Mucosa of gallbladder (tissue), 1 donor: Measurements from ENCODE around the gene UNC13D. TPM values are rescaled to one million over a fixed set of nuclear protein-coding genes. Genes with fewer than 3 reads are reported as not detected.

Experiments used
- DNase-seq: peaks from one replicate; pipeline ENCODE4 v3.0.0-alpha.2; 2020; ENCODE audit warnings: low spot score
- total RNA-seq: library from RNA; stranded (reverse); gene quantifications from one replicate; pipeline ENCODE4 v1.2.1, GENCODE V29; 2021
- donor health status: DM: no; HTN: no; CAD: no.

UNC13D gene
- total RNA-seq, 1 donor from 2014 or later = 26.4 TPM

DNA sequence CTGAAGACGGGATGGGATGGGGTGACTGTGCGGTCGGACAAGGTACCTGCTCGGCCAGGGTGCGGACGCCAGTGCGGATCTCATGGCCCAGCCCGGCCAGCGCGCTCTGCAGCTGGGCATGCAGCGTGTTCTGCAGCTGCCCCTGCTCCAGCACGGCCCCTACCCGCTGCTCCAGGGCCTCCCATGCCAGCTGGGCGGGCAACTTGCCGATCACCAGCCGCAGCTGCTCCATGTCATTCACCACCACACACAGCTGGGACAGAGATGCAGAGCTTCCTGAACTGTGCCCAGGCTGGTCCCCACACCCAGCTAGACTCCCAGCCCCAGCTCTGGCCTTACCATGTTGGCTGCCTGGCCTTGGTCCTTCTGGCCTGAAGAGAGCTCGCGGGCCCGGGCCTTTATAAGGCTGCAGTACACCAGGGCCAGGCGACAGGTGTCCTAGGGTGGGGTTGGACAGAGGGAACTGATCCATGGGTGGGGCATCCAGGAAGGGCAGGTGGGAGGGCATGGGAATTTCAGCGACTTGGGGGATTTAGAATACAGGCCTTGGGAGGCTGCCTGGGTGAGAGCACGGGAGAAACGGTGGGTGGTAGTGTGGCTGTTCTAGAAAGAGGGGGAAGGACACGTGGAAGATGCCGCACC, 9.8 kb downstream of the UNC13D start:
- DNase-seq = no peak

DNA sequence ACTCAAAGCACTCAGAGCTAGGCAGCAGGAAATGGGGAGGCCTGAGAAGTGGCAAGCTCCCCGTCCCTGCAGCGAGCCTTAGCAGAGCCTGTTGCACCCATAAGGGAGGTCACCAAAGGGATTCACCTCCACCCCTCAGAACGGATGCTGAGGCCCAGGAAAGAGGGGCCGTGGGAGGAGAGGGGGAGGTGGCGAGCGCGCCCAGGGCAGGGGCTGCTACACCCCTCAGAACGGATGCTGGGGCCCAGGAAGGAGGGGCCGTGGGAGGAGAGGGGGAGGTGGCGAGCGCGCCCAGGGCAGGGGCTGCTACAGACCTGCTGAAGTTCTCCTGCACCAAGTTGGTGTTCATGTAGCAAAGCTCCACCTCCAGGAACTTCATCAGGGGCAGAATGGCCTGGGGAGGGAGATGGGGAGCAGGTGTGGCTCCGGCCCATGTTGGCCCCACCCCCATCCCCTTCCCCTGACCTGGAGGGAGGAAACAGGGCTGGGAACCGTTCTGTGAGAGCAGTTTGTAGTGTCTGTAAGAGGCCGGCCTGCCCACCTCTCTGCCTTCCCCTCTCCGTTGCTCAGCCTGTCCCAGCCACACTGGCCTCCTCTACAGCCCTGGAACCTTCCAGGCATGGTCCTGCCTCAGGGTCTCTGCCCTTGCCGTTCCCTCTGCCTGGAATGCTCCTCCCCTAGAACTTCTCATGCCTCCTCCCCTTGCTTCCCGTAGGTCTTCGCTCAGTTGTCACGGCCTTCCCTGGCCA, 11.4 kb downstream of the UNC13D start:
- no peak for DNase-seq

DNA sequence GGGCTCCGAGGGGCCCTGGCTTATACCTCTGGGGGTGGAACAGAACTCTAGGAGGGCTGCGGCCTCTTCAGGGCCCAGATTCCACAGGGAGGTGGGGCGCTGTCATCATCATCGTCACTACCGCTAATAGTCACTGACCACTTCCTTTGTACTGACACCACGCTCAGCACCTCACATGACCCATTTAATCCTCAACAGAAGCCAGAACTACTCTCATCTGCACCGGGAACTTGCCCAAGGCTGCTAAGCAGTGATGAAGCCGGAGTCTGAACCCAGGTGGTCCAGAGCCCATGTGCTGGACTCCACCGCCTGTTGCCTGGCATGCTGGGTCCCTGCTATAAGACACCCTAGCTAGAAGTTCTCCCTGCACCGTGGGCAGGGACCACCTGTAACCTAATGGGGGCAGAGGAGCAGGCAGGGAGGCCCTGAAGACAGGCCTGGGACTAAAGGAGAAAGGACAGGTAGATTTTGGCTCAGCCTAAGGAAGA, 12.0 kb downstream of the UNC13D start:
- DNase-seq = peak; percentile 56

DNA sequence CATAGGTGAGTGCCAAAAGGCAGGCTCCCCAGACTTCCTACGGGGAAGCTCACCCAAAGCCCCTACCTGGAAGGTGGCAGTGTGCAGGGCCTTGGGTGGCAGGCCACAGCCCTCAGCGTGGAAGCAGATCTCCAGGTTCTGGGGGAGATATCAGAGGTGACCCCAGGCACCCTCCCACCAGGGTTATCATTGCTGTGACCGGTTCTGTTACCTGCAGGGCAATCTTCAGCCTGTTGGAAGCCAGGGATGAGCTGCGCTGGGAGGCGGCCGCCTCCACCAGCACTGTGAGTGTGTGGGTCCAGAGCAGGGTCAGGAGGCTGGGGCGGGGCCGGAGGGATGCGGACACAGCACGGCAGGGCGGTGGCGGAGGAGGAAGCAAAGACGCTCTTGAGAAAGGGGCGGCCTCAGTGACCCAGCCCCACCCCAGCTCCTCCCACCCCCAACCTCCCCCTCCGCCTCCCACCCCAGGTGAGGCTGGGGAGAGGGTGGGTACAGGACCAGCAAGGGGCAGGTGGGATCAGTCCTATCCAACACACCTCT, 13.1 kb downstream of the UNC13D start:
- no peak for DNase-seq

DNA sequence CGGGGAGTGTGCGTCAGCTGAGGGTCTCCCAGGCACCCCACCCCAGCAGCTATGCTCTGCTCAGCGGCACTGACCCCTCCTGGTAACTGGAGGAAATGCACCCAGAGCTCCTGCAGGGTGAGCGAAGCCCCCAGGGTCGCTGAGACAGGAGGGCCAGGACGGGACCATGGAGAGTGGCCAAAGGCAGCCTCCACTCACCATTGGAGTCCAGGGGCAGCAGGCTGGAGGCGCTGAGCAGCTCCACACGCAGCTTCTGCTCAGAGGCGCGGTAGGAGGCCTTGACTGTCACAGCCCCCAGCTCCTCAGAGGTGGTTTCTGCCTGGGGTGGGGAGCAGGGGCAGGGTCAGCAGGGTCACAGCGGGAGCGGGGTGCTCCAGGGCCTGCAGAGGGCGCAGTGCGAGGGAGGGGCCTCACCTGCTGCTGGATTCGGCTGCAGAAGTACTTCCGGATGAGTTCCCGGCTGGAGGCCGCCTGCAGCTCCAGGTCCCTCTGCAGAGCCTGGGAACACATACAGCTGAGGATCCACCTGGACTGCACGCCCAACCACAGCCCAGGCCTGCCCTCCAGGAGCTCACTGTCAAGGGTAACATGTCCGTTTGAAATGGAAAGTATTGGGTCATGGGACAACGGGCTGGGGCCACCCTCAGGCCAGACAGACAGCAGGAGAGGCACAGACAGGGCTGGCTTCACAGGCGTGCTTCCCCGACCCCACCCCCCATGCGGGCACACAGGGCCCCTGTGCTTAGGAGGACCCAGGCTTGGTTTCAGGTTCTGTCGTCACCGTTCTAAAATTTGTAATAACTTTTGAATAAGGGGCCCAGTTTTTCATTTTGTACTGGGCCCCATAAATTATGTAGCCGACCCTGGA, 13.8 kb downstream of the UNC13D start:
- no peak for DNase-seq

DNA sequence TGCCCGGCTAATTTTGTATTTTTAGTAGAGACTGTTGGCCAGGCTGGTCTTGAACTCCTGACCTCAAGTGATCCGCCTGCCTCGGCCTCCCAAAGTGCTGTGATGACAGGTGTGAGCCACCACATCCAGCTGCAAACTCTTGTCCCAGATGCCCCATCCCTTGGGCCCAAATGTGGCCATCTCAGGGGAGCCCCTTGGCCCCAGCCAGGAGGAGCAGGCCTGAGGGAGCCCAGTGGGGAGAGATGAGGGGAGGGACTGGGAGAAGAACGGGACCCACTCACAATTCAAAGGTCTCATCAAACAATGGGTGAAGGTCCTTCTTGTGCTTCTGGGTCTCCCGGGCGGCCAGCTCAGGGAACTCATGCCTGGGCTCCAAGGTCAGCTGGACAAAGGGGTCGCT, 14.5 kb downstream of the UNC13D start:
- DNase-seq = no peak

DNA sequence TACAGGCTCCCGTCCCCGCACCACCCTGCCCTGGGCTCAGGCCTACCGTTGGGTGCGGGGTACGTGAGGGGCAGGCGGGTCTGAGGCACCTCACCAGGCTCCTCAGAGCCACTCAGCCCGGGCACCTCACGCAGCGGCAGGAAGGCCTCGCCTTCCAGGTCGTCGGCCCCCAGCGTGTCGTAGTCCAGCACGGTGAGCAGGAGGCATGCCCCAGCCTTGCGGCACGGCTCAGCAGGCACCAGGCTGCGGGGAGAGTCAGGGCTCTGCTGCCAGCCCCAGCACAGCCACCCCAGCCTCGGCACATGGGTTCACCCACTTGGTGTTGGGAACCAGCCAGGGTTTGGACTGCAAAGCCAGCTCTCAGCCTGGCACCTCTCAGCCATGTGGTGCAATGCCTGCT, 15.5 kb downstream of the UNC13D start:
- no peak for DNase-seq

DNA sequence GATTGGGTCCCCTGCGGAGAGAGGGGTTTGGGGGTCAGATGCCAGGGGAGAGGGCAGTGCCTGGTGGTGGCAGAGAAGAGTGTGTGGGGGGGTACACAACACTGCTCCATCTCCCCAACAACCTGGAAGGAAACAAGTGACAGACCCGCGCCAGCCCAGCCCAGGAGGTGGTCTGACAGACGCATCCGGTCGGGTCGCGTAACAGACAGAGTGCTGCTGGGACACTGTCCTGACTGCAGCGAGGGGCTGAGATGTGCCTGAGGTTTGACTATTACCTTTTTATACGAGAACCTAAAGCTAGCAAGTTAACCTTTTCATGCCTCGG, 16.2 kb downstream of the UNC13D start:
- no peak for DNase-seq

DNA sequence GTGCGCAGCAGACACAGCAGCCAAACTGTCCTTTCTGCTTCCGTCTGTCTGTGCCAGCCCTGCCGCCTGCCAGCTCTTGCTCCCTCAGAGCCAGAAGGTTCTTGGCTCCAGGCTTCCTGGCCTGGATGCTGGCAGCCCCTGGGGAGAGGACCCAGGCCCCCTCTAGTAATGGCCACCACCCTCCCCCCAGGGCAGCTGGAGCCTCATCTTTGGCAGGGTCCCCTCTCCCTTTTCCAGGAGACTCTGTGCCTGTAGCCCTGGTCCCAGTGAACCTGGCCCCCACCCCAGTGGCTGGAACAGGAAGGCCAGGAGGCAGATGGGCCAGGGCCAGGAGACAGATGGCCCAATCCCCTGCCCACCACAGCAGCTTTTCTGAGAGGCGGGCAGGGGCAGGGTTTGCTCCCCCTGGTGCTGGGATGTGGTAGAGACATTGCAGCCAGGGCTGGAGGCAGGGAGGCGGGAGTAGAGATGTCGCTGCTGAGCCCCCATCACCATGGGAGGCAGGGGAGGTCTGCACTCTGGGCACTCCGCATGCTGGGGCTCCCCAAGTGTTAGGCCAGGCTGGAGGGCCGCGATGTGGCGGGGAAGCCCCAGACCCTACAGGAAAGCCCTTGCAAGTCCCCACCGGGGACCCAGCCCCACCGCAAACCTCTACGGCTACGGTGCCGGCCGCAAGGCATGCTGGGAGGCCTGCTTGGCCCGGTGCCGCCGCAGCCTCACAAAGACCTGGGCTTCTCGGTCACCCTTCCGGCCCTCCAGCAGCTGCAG, 16.7 kb downstream of the UNC13D start:
- DNase-seq = peak; percentile 48

DNA sequence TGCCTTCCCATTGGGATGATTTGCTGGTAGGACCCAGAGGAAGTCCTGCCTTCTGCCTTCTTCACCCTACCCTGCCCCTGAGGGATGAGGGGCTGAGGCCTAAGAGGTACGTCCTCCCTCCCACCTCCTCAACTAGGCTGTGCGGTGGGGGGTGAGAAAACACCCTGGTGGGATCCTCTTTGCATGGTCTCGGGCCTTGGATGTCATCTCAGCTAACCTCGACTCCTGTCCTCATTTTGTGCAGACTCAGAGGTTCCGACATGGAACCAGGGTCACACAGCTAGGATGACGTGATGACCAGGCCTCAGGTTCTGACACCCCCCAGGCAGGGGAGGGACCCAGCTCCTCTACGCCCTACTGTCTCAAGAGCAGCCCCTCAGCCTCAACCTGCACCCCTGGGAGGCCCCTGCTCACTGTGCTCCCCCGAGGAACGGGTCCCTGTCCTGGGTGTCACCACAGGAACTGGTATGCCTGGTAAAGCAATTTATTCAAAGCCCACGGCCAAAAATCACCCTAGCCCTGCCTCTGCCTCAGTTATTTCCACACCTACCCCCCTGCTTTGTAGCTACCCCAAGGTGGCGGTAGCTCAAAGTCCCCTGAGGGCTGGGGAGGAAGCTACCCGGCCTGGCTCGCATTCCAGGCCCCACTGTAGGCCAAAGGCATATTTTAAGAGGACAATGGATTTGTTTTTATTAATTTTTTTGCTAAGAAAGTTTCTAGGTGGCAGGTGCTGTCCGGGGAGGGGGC, 17.5 kb downstream of the UNC13D start:
- DNase-seq = no peak

DNA sequence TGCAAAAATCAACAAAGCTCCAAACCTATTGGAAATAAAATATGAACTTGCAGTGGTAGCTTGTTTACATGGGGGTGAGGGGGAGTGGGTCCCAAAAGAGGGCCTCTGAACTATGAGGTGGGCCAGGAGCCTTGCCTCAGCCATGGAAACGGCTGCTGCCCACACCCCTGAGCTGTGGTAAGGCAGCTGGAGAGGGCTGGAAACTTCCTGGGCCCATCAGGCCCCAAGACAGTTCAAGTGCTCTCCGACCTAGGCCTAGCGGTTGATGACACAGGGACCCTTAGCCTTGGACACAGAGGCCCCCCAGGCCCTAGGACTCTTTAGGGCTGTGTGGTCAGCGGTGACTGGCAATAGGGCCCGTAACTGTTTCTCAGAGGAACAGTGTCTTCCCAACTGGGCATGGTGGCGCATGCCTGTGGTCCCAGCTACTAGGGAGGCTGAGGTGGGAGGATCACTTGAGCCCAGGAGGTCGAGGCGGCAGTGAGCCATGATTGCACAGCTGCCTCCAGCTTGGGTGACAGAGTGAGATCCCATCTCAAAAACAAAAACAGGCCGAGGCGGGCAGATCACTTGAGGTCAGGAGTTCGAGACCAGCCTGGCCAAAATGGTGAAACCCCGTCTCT, 18.3 kb downstream of the UNC13D start:
- DNase-seq = no peak

DNA sequence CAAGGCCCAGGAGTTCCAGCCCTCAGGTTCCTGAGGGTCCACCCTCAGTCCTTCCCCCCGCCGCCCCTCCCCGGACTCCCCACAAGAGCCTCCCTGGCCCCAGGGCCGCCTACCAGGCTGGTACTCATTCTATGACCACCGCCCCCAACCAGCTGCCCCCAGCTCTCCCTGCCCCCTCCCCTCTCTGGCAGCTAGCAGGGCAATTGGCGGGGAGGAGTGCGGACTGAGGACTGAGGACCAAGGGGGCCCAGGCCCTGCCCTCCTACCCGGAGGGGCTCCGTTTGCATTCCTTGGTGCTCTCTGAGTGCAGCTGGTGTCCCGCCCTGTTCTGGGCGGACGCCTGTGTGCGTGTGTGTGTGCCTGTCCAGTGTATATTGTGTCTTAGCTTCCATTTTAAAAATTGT, 19.1 kb downstream of the UNC13D start:
- no peak for DNase-seq

DNA sequence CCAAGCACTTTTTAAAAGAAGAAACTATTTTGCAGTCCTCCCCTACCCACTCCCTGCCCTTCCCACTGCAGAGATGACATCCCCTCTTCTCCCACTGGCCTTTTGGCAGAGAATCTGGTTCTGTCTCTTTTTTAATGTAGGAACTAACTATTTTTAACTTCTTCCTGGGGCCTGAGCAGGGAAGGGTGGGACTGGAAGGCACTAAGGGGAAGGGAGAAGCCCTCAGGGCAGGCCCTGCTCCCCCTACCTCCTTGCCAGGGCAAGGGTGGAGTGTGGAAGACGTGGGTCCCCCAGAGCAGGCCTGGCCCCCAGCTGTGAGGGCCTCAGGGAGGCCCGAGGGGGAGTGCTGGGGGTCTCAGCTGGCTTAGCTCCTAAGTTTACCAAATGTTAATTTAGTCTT, 19.5 kb downstream of the UNC13D start:
- DNase-seq = no peak

DNA sequence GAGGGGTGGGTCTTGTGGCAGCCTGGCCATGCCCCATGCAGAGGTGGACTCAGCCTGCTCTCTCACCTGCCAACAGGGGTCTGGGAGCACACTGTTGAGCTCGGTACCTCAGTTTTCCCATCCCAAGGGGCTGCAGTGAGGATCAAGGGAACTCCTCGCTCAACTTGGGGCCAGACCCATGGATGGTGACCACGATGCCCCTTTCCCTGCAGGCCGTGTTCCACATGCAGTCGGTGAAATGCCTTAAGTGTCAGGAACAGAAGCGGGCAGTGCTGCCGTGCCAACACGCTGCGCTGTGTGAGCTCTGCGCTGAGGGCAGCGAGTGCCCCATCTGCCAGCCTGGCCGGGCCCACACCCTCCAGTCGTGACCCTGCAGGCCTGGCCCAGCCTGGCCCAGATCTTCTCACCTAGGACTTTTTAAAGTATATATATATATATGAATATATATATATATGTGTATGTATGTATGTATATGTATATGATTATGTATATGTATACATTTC, 20.1 kb downstream of the UNC13D start:
- DNase-seq = no peak

DNA sequence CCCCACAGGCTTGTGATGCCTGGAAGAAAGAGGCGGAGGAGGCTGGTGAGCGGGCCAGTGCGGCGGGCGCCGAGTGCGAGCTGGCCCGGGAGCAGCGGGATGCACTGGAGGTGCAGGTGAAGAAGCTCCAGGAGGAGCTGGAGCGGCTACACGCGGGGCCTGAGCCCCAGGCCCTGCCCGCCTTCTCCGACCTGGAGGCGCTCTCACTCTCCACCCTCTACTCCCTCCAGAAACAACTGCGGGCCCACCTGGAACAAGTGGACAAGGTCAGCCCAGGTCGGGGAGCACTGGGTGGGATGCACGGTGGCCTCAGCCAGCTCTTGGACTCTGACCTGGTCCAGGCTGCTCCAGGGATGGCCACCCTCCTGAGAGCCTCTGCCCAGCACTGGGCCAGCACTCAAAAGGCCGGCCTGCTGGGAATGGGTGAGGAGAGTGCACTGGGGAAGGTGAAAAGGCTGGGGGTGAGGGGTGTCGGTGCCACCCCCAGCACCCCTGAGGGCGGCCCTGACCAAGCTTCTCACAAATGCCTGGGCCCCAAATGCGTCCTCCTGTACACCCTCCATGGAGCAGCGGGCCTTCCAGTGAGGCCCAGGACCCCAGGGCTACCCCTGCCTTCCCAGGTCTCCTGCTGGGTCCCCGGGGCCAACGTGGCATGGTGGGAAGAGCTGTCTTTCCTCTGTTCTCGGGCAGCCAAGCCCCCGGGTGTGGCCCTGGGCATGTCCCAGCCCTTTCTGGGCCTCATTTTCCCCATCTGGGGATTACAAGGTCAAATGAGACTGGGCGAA, 20.8 kb downstream of the UNC13D start:
- no peak for DNase-seq

DNA sequence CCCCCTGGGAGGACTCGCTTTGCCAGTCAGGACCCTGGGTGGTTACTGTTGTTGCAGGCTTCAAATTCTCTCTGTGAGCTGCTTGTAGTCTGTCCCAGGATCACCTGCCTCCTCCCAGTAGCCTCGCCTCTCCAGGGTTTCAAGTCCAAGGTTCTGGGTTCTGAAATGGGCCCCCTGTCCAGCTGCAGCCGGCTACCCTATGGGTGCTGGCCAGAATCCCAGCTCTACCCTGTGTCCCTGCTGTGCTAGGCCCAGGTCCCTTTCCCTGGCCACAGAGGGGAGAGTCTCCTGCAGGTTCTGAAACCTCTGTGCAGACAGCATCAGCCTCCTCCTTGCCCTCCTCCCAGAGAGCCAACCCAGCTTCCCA, 21.4 kb downstream of the UNC13D start:
- DNase-seq = no peak

DNA sequence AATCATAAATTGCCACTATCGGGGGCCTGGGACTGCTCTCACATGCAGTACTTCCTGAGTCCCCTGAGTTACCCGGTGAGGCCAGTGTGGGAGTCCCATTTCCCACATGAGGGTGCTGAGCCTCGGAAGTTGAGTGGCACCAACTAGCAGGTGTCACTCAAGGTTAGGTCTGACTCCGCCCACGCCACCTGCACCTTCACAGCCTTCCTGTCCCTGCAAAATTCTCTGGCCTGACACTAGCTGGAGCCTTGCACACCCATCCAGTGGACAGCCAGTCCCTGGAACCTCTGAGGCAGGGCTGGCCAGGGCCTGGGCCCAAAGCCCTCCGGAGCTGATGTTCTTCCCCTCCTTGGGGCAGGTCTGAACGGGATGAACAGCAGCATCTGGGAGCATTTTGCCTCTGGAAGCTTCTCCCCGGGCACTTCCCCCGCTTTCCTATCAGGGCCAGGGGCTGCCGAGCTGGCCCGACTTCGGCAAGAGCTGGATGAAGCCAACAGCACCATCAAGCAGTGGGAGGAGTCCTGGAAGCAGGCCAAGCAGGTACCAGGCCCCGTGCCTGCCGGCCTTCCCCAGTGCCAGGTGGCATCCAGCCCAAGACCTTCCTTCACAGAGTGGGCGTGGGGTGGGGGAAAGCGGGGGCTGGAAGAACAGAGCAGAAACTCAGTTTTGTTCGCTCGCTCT, 21.9 kb downstream of the UNC13D start:
- peak; percentile 75 for DNase-seq

DNA sequence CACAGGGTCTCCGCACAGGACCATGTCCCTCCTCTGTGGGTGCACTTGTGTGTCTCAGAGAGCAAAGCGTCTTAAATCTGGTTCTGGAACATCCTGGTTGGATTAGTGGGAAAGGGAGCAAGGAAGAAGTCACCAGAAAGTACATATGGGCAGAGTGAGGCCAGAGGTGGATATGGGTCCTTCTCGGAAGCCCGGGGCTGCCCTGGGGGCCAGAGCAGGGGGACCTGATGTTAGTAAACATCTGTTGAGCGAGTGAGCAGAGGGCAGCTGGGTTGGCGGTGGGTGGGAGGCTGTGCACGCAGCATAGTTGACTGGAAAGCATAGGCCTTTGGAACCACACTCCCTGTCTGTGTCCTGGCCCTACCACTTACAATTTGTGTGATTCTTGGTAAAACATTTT, 22.7 kb downstream of the UNC13D start:
- DNase-seq = no peak
